AG04450 (cell line): ENCODE results near the gene TNRC18. TPM values are rescaled to one million over a fixed set of nuclear protein-coding genes. Genes with fewer than 3 reads are reported as not detected.

Source experiments
- CTCF ChIA-PET: fragments of 300-600, 350-600 bp; formaldehyde crosslinking; extraction: SDS; loops from one replicate; lab custom pipeline; 2022; ENCODE audit warnings: antibody characterized with exemption, inconsistent platforms; lab: Charles Lee
- POLR2A ChIA-PET: fragments of 350-600 bp; formaldehyde crosslinking; extraction: SDS; loops from one replicate; lab custom pipeline; 2021; ENCODE audit warnings: antibody characterized with exemption, inconsistent platforms; lab: Yijun Ruan, JAX
- DNase-seq: peaks from one replicate; pipeline ENCODE4 v3.0.0-alpha.2; 2011; ENCODE audit warnings: low read depth, low spot score
- H3K27ac ChIP-seq: one replicate; pipeline ENCODE4 v1.5.1; 2012; ENCODE audit warnings: low read depth, low read length, control low read depth
- H3K27me3 ChIP-seq: one replicate; pipeline ENCODE4 v1.6.0; 2012; ENCODE audit warnings: low read length; ENCODE audit not compliant: control insufficient read depth, insufficient read depth
- H3K4me3 ChIP-seq: 2 replicates; pipeline ENCODE4 v1.5.1; 2011; ENCODE audit warnings: mild to moderate bottlenecking, low read depth, low read length, control low read depth
- H3K9me3 ChIP-seq: 2 replicates; pipeline ENCODE4 v1.5.1; 2012; ENCODE audit warnings: low read length; ENCODE audit not compliant: control insufficient read depth, insufficient read depth
- CTCF ChIP-seq: IDR thresholded peaks from 2 replicates; pipeline ENCODE4 v1.5.1; 2011; ENCODE audit warnings: low read depth, low read length, control low read depth, inconsistent platforms
- polyA plus RNA-seq: library from polyadenylated mRNA; depleted of rRNA; stranded (reverse); fragments of >200 nt; gene quantifications from 2 replicates; pipeline ENCODE4 v1.2.3, GENCODE V29; 2011

Gene TNRC18
- polyA plus RNA-seq, 1 experiment, result 13.4 TPM

- no peaks in the 10 kb centered on the region for H3K27me3 ChIP-seq
- ChIA-PET POLR2A (no interaction called here), CTCF (no interaction called here)
- TF ChIP-seq CTCF, result no peak
- H3K4me3 ChIP-seq, result no peak overlapping the region
- H3K27ac ChIP-seq, result no peak overlapping the region
- no peaks in the 10 kb centered on the region for H3K9me3 ChIP-seq
- DNase-seq, result no peak
Observed at GRCh38 chr7:5359344-5359743, 64.3 kb downstream of the TNRC18 start.

- Histone ChIP-seq H3K27ac (no peak overlapping the region), H3K4me3 (no peak overlapping the region), H3K27me3 (no peaks in the 10 kb centered on the region), H3K9me3 (no peaks in the 10 kb centered on the region)
- no peak for DNase-seq
- CTCF ChIA-PET, result interaction anchor here (0.6 to 3.4 kb wide), 2 partner anchors 8 to 118 kb away, joined by 3 to 23 read pairs; no protein-coding TSS in a partner anchor
- no peak for TF ChIP-seq CTCF
- POLR2A ChIA-PET, result interaction anchor here (0.5 kb wide), 1 partner anchor 52 kb away, joined by 3 read pairs; no protein-coding TSS in a partner anchor
Observed at GRCh38 chr7:5357951-5358350, 65.7 kb downstream of the TNRC18 start.

GRCh38 chr7:5356751-5357119 is 66.9 kb downstream of the TNRC18 start:
- H3K9me3 ChIP-seq, result peaks cover 1% of the 10 kb centered on the region; the same call in 1 of the 2 replicates

GRCh38 chr7:5354460-5355232 is 69.0 kb downstream of the TNRC18 start:
- POLR2A ChIA-PET, result interaction anchor here (0.6 kb wide), 1 partner anchor 140 kb away, joined by 4 read pairs; no protein-coding TSS in a partner anchor
- no peak overlapping the region for H3K27ac ChIP-seq
- H3K4me3 ChIP-seq, result no peak overlapping the region
- CTCF ChIA-PET, result interaction anchor here (1.3 to 1.8 kb wide), 2 partner anchors 9 to 114 kb away, joined by 4 to 5 read pairs; no protein-coding TSS in a partner anchor
- TF ChIP-seq CTCF, result no peak
- DNase-seq, result no peak
- peaks cover 3% of the 10 kb centered on the region; the same call in 1 of the 2 replicates for H3K9me3 ChIP-seq
- no peaks in the 10 kb centered on the region for H3K27me3 ChIP-seq

More at GRCh38 chr7:5356751-5357119, 66.9 kb downstream of the TNRC18 start:
- TF ChIP-seq CTCF, result no peak
- Histone ChIP-seq H3K27me3 (no peaks in the 10 kb centered on the region), H3K4me3 (no peak overlapping the region), H3K27ac (no peak overlapping the region)
- DNase-seq, result no peak
- CTCF ChIA-PET, result interaction anchor here (3.4 kb wide), 1 partner anchor 10 kb away, joined by 23 read pairs; no protein-coding TSS in a partner anchor
- POLR2A ChIA-PET, result no interaction called here

GRCh38 chr7:5352440-5353010 is 71.1 kb downstream of the TNRC18 start:
- ChIA-PET POLR2A (no interaction called here), CTCF (no interaction called here)
- H3K4me3 ChIP-seq, result no peak overlapping the region
- TF ChIP-seq CTCF, result no peak
- no peak overlapping the region for H3K27ac ChIP-seq
- no peaks in the 10 kb centered on the region for H3K27me3 ChIP-seq
- H3K9me3 ChIP-seq, result peaks cover 3% of the 10 kb centered on the region; the same call in 1 of the 2 replicates
- DNase-seq, result no peak
